Stimulated activated CD8-positive, alpha-beta memory T cell treated with anti-CD3 and anti-CD28 coated beads, Interleukin-7, amount 100 ng/mL, for 24 hours (primary cell): ENCODE results near the gene VPS37D.
"Not testable (repeated sequence)": the region's sequence is repeated elsewhere in the genome, so short reads cannot be mapped to it uniquely, and the experiment has no call there.

ENCODE experiments used
- DNase-seq: peaks from one replicate; pipeline ENCODE4 v3.0.0-alpha.2; 2020; ENCODE audit warnings: low read depth

The VPS37D gene, protein sequence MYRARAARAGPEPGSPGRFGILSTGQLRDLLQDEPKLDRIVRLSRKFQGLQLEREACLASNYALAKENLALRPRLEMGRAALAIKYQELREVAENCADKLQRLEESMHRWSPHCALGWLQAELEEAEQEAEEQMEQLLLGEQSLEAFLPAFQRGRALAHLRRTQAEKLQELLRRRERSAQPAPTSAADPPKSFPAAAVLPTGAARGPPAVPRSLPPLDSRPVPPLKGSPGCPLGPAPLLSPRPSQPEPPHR

DNA sequence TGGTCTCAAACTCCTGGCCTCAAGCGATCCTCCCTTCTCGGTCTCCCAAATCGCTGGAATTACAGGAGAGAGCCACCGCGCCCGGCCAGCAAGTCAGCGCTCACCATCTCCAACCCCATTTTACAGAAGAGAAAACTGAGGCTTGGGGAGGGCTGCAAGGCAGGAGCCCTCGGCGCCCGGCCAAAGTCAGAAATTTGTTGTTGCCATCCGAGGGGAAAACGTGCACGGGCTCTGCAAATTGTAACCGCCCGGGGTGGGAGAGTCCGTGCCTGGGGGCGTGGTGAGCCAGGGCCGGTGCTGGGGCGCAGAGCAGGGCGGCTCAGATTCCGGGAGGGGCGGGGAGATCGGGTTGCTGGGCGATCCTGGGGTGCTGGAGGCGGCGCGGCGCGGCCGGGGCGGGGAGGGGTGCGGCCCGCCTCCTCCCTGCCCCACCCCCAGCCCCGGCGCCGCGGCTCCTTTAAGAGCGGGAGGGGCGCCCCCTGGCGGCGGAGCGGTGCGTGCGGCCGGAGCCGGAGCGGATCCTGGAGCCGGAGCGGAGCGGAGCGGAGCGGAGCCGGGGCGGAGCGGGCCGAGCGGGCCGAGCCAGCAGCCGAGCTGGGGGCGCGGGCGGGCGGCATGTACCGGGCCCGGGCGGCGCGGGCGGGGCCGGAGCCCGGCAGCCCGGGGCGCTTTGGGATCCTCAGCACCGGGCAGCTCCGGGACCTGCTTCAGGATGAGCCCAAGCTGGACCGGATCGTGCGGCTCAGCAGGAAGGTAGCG is at the start of gene VPS37D:
Gene VPS37D, plus strand, starts transcription at position 488 of the 759 bp plus-strand sequence. Its CDS starts 128 bp downstream, at position 616.
- peak; percentile 84 for DNase-seq

GRCh38 chr7:73618538-73618937 is 49.1 kb upstream of the VPS37D start:
- no peak for DNase-seq

- not testable (repeated sequence) for DNase-seq
Measured at GRCh38 chr7:73619394-73619793, 48.2 kb upstream of the VPS37D start.

- no peak for DNase-seq
Measured at GRCh38 chr7:73621168-73622063, 46.2 kb upstream of the VPS37D start.

- no peak for DNase-seq
Measured at GRCh38 chr7:73622527-73622908, 45.1 kb upstream of the VPS37D start.

- DNase-seq, result no peak
Measured at GRCh38 chr7:73622909-73623797, 44.5 kb upstream of the VPS37D start.

GRCh38 chr7:73623798-73624668 is 43.6 kb upstream of the VPS37D start, which contains the start of gene MLXIPL:
Gene MLXIPL, minus strand, starts transcription at chr7:73624522. Its CDS starts 30 bp downstream, at chr7:73624492.
- DNase-seq, result peak; percentile 30

DNA sequence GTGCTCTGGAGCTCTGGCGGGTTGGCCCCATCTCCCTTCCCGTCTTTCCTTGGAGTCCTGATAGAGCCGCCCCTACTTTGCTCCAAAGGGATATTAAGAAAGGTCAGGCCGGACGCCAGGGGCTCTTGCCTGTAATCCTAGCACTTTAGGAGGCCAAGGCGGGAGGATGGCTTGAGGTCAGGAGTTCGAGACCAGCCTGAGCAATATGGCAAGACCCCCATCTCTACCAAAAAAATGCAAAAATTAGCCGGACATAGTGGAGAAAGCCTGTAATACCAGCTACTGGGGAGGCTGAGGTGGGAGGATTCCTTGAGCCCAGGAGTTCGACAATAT is 43.0 kb upstream of the VPS37D start:
- DNase-seq, result no peak

- DNase-seq, result no peak
Measured at GRCh38 chr7:73625276-73625675, 42.4 kb upstream of the VPS37D start.

GRCh38 chr7:73626814-73627213 is 40.8 kb upstream of the VPS37D start:
- DNase-seq, result no peak

DNA sequence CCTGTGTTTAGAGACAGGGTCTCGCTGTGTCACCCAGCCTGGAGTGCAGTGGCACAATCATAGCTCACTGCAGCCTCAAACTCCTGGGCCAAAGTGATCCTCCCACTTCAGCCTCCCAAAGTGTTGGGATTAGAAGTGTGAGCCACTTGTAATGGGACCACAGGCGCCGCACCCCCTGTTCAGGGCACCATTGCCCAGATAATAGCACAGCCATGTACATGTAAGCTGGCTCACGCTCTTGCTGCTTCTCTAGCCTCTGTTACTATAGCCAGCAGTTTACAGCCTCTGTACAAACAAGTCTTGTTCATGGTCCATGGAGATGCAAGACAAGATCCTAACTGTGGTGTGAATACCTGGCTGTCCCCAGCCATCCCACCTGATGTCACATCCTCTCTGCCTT is 39.1 kb upstream of the VPS37D start:
- no peak for DNase-seq

- DNase-seq, result no peak
Measured at GRCh38 chr7:73631558-73631957, 36.1 kb upstream of the VPS37D start.

- DNase-seq, result no peak
Measured at GRCh38 chr7:73633323-73633722, 34.3 kb upstream of the VPS37D start.

DNA sequence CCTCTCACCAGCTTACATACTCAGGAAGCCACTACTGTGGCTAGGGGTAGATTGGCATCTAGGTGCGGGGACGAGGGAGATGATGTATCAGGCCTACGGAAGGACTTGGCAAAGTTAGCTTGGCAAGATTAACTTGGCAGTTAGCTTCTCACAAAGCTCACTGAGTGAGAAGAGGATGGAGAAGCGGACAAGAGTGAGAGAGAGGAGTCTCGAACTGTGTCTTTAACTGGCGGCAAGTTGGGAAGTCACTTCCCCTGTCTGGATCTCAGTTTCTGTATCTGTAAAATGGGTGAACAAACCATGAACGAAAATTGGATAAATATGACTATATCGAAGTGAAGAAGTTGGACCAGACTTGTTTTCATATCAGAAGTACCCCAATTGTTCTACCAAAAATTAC is 33.8 kb upstream of the VPS37D start:
- no peak for DNase-seq

- DNase-seq, result no peak
Measured at GRCh38 chr7:73635428-73636200, 32.0 kb upstream of the VPS37D start.

DNA sequence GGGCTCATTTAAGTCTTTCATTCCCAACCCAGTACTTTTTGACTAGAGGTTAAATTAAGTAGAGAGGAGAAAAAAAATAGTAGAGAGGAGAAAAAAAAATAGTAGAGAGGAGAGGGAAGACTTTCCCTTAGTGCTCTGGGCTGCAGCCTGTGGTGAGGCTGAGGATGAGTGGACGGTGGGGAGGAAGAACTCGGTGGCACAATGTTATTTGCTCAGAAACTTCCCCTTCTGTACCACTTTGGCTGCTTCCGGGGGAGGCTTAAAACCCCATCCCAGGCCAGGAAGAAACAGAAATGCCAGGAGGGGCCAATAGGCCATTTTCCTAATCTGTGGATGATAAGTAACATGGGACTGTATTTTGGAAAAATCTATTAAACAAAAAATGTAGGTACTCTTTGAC is 28.7 kb upstream of the VPS37D start:
- DNase-seq, result no peak

DNA sequence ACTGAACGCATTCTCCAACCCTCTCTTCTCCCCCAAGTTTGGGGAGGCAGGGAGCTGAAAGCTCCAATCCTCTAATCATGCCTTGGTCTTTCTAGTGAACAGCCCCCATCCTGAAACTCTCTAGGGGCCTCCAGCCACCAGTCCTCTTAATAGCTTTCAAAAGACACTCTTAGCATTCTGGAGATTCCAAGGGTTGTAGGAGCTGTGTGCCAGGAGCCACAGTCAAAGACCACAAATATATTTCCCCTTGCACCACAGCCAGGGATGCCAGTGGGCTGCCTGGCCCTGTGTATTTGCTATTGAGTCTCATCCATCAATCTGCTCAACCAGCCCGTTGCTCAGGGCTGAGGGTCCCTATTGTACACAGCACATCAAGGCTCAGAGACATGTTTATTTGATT is 24.8 kb upstream of the VPS37D start:
- DNase-seq, result no peak

DNA sequence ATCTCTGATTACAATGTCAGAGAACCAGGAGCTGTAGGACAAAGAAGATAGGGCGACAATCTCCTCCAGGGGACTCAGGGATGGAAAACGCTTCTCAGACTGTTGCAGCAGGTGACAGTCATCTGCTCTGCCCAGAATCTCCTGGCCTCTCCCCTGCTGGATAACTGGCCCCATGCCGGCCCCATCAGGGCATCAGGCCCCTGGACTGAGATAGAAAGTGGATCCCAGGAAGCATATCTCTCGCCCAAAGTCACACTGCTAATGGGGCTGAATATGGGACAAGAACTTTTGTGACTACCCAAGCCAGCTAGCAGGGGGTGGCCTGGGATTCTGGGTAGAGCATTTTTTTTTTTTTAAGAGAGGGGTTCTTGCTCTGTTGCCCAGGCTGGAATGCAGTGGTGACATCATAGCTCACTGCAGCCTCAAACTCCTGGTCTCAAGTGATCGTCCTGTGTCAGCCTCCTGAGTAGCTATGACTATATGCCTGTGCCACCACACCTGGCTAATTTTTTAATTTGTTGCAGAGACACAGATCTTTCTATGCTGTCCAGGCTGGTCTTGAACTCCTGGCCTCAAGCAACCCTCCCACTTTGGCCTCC is 22.8 kb upstream of the VPS37D start:
- no peak for DNase-seq

DNA sequence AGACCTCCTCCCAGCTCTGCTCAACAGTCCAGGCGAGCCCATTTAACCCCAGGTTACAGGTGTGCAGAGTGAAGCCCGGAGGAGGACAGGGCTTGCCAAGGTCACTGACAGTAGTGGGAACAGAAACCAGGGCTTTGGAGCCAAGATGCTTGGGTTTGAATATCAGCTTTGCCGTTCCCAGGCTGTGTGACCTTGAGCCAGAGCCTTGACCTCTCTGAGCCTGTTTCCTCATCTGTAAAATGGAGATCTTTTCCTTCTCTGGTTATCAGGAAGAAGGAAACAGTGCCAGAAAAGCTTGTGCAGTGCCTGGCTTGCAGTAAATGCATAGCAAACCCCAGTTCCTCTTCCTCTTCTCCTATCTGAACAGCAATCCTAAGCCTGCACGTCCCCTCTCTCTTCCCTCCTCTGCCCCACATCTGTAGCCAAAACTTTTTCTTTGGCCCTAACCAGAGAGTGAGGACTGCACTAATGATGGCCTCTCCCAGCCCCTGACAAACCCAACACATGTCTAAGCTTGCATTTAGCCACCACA is 21.9 kb upstream of the VPS37D start:
- no peak for DNase-seq
